Sigmoid colon (tissue), 4 donors: ENCODE data around the gene PYGB.
A peak's percentile ranks its signal among the peaks of the same experiment; 100 is the strongest.

ENCODE experiments used
- POLR2AphosphoS5 ChIP-seq, 4 donors: sonication (generic); formaldehyde crosslinking; IDR thresholded peaks; one replicate each; pipeline ENCODE4 v1.6.1; 2017; ENCODE audit warnings: antibody characterized with exemption in 4 of 4
- TF ChIP-seq, protein P1 (sequence below), 4 experiments: fragments of 450-650 bp in 3 of 4; fragments of 200-600 bp in 1 of 4; IDR thresholded peaks; one replicate each; pipeline ENCODE4 v1.5.1; 2016 to 2019; ENCODE audit warnings: antibody characterized with exemption in 4 of 4, mild to moderate bottlenecking in 3 of 4, moderate library complexity in 2 of 4

- TF ChIP-seq, protein P1, sequence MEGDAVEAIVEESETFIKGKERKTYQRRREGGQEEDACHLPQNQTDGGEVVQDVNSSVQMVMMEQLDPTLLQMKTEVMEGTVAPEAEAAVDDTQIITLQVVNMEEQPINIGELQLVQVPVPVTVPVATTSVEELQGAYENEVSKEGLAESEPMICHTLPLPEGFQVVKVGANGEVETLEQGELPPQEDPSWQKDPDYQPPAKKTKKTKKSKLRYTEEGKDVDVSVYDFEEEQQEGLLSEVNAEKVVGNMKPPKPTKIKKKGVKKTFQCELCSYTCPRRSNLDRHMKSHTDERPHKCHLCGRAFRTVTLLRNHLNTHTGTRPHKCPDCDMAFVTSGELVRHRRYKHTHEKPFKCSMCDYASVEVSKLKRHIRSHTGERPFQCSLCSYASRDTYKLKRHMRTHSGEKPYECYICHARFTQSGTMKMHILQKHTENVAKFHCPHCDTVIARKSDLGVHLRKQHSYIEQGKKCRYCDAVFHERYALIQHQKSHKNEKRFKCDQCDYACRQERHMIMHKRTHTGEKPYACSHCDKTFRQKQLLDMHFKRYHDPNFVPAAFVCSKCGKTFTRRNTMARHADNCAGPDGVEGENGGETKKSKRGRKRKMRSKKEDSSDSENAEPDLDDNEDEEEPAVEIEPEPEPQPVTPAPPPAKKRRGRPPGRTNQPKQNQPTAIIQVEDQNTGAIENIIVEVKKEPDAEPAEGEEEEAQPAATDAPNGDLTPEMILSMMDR (IDR thresholded peaks at IDR 0.05): no peak
- TF ChIP-seq POLR2AphosphoS5 (IDR thresholded peaks at IDR 0.05): peak in 1 of 4 donors; percentile 14
Observed at GRCh38 chr20:25254986-25255680, 7.2 kb downstream of the PYGB start.
